ENCODE measurements around the gene SLC28A2.

Gene SLC28A2

DNA sequence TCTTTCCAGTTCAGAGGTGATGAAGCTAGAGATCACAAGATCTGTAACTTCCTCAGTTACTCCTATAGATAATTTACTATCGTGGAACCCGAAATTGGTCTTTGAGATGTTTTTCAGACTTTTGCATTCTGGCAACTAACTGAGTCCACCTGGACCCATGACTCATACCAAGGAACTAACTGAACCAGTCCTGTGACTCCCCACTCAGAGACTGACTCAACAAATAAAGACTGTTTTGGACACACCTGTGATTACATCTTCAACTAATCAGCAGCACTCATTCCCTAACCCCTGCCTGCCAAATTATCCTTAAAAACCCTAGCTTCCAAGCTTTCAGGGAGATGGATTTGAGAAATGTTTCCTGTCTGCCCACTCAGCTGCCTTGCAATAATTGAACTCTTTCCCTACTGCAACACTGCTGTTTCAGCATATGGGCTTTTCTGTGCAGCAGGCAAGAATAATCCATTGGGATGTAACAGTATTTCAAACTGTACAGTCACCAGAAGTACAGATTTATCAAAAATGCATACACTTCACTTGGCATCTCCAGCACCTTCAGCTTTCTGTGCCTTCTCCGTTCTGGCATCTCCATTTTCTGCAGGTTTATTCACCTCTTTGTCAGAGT lies 68.7 kb downstream of the SLC28A2 start:
- TF ChIP-seq, protein P1, sequence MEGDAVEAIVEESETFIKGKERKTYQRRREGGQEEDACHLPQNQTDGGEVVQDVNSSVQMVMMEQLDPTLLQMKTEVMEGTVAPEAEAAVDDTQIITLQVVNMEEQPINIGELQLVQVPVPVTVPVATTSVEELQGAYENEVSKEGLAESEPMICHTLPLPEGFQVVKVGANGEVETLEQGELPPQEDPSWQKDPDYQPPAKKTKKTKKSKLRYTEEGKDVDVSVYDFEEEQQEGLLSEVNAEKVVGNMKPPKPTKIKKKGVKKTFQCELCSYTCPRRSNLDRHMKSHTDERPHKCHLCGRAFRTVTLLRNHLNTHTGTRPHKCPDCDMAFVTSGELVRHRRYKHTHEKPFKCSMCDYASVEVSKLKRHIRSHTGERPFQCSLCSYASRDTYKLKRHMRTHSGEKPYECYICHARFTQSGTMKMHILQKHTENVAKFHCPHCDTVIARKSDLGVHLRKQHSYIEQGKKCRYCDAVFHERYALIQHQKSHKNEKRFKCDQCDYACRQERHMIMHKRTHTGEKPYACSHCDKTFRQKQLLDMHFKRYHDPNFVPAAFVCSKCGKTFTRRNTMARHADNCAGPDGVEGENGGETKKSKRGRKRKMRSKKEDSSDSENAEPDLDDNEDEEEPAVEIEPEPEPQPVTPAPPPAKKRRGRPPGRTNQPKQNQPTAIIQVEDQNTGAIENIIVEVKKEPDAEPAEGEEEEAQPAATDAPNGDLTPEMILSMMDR (IDR thresholded peaks at IDR 0.05; ENCODE audit: borderline replicate concordance, control extremely low read depth, extremely low read depth, insufficient read depth, missing control alignments) = no peak
- in situ Hi-C loops (cut with MboI; ENCODE audit: low sequenced_read_pairs, unreplicated experiment) = no loop called here
- DNase-seq (ENCODE audit: low spot score) = no peak

DNA sequence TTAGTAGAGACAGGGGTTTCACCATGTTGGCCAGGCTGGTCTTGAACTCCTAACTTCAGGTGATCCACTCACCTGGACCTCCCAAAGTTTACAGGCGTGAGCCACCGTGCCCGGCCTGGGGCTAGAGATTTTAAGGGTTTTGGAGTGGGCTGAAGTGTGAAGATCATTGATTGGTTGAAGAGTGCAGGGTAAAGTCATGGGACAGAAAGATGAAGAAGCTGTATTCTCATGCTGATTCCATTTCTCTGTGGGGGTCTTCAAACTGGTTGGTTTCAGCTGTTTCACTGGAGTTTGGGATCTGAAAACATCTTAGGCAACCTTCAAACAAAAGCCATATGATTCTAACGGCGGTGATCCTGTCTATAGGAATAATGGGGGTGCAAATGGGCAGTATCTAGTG lies 74.2 kb downstream of the SLC28A2 start:
- no peak for DNase-seq (ENCODE audit: low spot score)
- in situ Hi-C loops (cut with MboI; ENCODE audit: low sequenced_read_pairs, unreplicated experiment) = no loop called here
- TF ChIP-seq, protein P1 (IDR thresholded peaks at IDR 0.05; ENCODE audit: borderline replicate concordance, control extremely low read depth, extremely low read depth, insufficient read depth, missing control alignments) = no peak

DNA sequence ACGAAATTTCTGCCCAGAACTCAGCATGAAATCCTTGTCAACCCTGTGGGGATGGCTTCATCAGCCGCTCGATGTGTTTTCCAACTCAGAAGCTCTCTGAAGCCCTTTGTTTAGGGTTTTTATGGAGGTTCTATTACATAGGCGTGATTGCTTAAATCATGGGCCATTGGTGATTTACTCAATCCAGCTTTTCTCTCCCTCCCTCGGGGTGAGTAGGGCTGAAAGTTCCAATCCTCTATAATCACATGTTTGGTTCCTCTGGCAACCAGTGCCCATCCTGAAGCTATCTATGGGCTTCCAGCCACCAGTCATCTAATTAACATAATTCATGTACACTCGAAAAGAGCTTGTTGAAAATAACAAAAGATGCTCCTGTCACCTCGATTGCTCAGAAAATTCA lies 74.7 kb downstream of the SLC28A2 start:
- in situ Hi-C loops (cut with MboI; ENCODE audit: low sequenced_read_pairs, unreplicated experiment) = no loop called here
- DNase-seq (ENCODE audit: low spot score) = no peak
- TF ChIP-seq, protein P1 (IDR thresholded peaks at IDR 0.05; ENCODE audit: borderline replicate concordance, control extremely low read depth, extremely low read depth, insufficient read depth, missing control alignments) = no peak

Data from GM13976 (cell line).